Upper lobe of right lung (tissue), 1 donor: Measurements from ENCODE around the gene TRAF4. TPM values are rescaled to one million over a fixed set of nuclear protein-coding genes. Genes with fewer than 3 reads are reported as not detected.
A peak's percentile ranks its signal among the peaks of the same experiment; 100 is the strongest.

Source experiments
- ATAC-seq: fragments of 200-7000 bp; cut with Tn5 transposase; one replicate; pipeline ENCODE4 v1.9.1; 2020; ENCODE audit warnings: mild to moderate bottlenecking, moderate library complexity
- DNase-seq: peaks from one replicate; pipeline ENCODE4 v3.0.0-alpha.2; 2020
- H3K27ac ChIP-seq: fragments of 200-600 bp; one replicate; pipeline ENCODE4 v1.8.0; 2022
- H3K27me3 ChIP-seq: fragments of 200-600 bp; one replicate; pipeline ENCODE4 v1.8.0; 2022; ENCODE audit warnings: mild to moderate bottlenecking
- H3K36me3 ChIP-seq: fragments of 200-600 bp; one replicate; pipeline ENCODE4 v1.8.0; 2022
- H3K4me1 ChIP-seq: fragments of 200-600 bp; one replicate; pipeline ENCODE4 v1.8.0; 2022
- H3K4me3 ChIP-seq: fragments of 200-600 bp; one replicate; pipeline ENCODE4 v1.8.0; 2022; ENCODE audit warnings: mild to moderate bottlenecking
- H3K9me3 ChIP-seq: fragments of 200-600 bp; one replicate; pipeline ENCODE4 v1.8.0; 2022
- CTCF ChIP-seq: fragments of 200-600 bp; IDR thresholded peaks from one replicate; pipeline ENCODE4 v1.8.0; 2022; ENCODE audit warnings: antibody characterized with exemption
- intact Hi-C: fragments of 100-400 bp; cut with DNase I; formaldehyde crosslinking; loops from one replicate; pipeline ENCODE4 v1.11.0; 2022
- long read RNA-seq: library from polyadenylated mRNA; unstranded; transcript quantifications from one replicate; pipeline ENCODE4 v2.0.0, GENCODE V29; 2021
- total RNA-seq: library from RNA; stranded (reverse); fragmentation: NEBNext Ultra II Directional; extraction: Animal tissue kit (Norgen Biotek cat#: 25700); gene quantifications from one replicate; pipeline ENCODE4 v1.2.1, GENCODE V29; 2021
- donor health status: DM: no; HTN: yes; CAD: no; lungs with severe emphysema.

Gene TRAF4
- 65.9 TPM for total RNA-seq
- long read RNA-seq, transcript TRAF4-201 (7 exons, 2,923 nt), result major isoform, 14 of 18 reads
- long read RNA-seq, partial matches to known transcripts, result 0 of 18 reads
- long read RNA-seq, other reads (novel, unspliced or antisense), result 4 of 18 reads

GRCh38 chr17:28743243-28744103 is at the start of gene TRAF4:
TSS of gene TRAF4 (plus strand) at chr17:28744011. CDS start at chr17:28744113, 102 bp downstream.
- peak; percentile 75 for ATAC-seq
- TF ChIP-seq CTCF, result no peak
- H3K4me3 ChIP-seq, result peak within 1 kb of the TSS; percentile 77
- intact Hi-C loops, result no loop called here
- no peaks in the 10 kb centered on the region for H3K27me3 ChIP-seq
- H3K9me3 ChIP-seq, result no peaks in the 10 kb centered on the region
- peaks cover 11% of the 10 kb centered on the region for H3K36me3 ChIP-seq
- peak within 1 kb of the TSS; percentile 94 for H3K27ac ChIP-seq
- DNase-seq, result peak; percentile 93
- H3K4me1 ChIP-seq, result peaks cover 41% of the 10 kb centered on the region

- ATAC-seq (no peak), DNase-seq (no peak)
- no peaks in the 10 kb centered on the region for H3K4me1 ChIP-seq
- no peaks in the 10 kb centered on the region for H3K9me3 ChIP-seq
- H3K4me3 ChIP-seq, result no peak overlapping the region
- no peak for TF ChIP-seq CTCF
- H3K27me3 ChIP-seq, result no peaks in the 10 kb centered on the region
- intact Hi-C loops, result no loop called here
- H3K36me3 ChIP-seq, result peaks cover 98% of the 10 kb centered on the region
- H3K27ac ChIP-seq, result no peak overlapping the region
These were observed 45.4 kb upstream of the TRAF4 start for GRCh38 chr17:28698253-28698941.

- H3K9me3 ChIP-seq, result no peaks in the 10 kb centered on the region
- peaks cover 85% of the 10 kb centered on the region for H3K36me3 ChIP-seq
- TF ChIP-seq CTCF, result no peak
- no peak for ATAC-seq
- intact Hi-C loops, result no loop called here
- no peak overlapping the region for H3K4me3 ChIP-seq
- no peak for DNase-seq
- no peaks in the 10 kb centered on the region for H3K27me3 ChIP-seq
- H3K4me1 ChIP-seq, result no peaks in the 10 kb centered on the region
- no peak overlapping the region for H3K27ac ChIP-seq
These were observed 43.5 kb upstream of the TRAF4 start for GRCh38 chr17:28700278-28700677.

GRCh38 chr17:28700830-28701492 is 42.9 kb upstream of the TRAF4 start:
- DNase-seq, result no peak
- H3K4me1 ChIP-seq, result no peaks in the 10 kb centered on the region
- no peaks in the 10 kb centered on the region for H3K27me3 ChIP-seq
- no peak overlapping the region for H3K4me3 ChIP-seq
- no peaks in the 10 kb centered on the region for H3K9me3 ChIP-seq
- intact Hi-C loops, result no loop called here
- no peak for ATAC-seq
- H3K36me3 ChIP-seq, result peaks cover 78% of the 10 kb centered on the region
- no peak overlapping the region for H3K27ac ChIP-seq
- TF ChIP-seq CTCF, result no peak

- Histone ChIP-seq H3K27ac (no peak overlapping the region), H3K4me1 (no peaks in the 10 kb centered on the region), H3K36me3 (peaks cover 66% of the 10 kb centered on the region), H3K27me3 (no peaks in the 10 kb centered on the region), H3K4me3 (no peak overlapping the region), H3K9me3 (no peaks in the 10 kb centered on the region)
- intact Hi-C loops, result no loop called here
- TF ChIP-seq CTCF, result no peak
- ATAC-seq (no peak), DNase-seq (no peak)
These were observed 41.6 kb upstream of the TRAF4 start for GRCh38 chr17:28702026-28702751.
